ENCODE data around the gene NF2. TPM values are rescaled to one million over a fixed set of nuclear protein-coding genes. Genes with fewer than 3 reads are reported as not detected.

The NF2 gene
- total RNA-seq, 1 experiment from 2014 or later = 50.9 TPM

GRCh38 chr22:29609139-29609538 lies 5.7 kb downstream of the NF2 start:
- H3K23ac ChIP-seq (ENCODE audit: insufficient read length, low read depth, low read length) = no peak overlapping the region
- H4K91ac ChIP-seq (ENCODE audit: insufficient read length, low read depth, low read length) = no peak overlapping the region
- H3K27ac Mint-ChIP-seq = no peak overlapping the region
- H3K27me3 Mint-ChIP-seq (ENCODE audit: low read depth) = no peaks in the 10 kb centered on the region
- H2BK5ac ChIP-seq (ENCODE audit: insufficient read length, low read length) = no peak overlapping the region
- no peak overlapping the region for H2AFZ ChIP-seq (ENCODE audit: low read length)
- TF ChIP-seq CTCF (conservative IDR thresholded peaks at IDR 0.05) = peak; percentile 68
- H3K27me3 ChIP-seq (ENCODE audit: insufficient read depth, low read length) = no peaks in the 10 kb centered on the region
- H3K9me3 Mint-ChIP-seq = no peaks in the 10 kb centered on the region
- no peak overlapping the region for H3K14ac ChIP-seq (ENCODE audit: insufficient read depth, low read length)
- H4K8ac ChIP-seq (replicated peaks; ENCODE audit: insufficient read length, low read depth, low read length) = no peak overlapping the region
- no peak overlapping the region for H2BK20ac ChIP-seq (ENCODE audit: low read depth, low read length, poor library complexity, severe bottlenecking)
- no peak overlapping the region for H3K4me3 Mint-ChIP-seq
- no peak overlapping the region for H2BK15ac ChIP-seq (ENCODE audit: low read depth, low read length)
- H3K18ac ChIP-seq (ENCODE audit: insufficient read length, low read depth, low read length) = no peak overlapping the region
- H3K9me3 ChIP-seq (ENCODE audit: control insufficient read depth, low read depth, low read length) = no peaks in the 10 kb centered on the region
- H4K20me1 ChIP-seq (ENCODE audit: control insufficient read depth, insufficient read depth, insufficient read length) = no peaks in the 10 kb centered on the region
- no peak overlapping the region for H3K4ac ChIP-seq (ENCODE audit: low read depth, low read length)
- H2AK5ac ChIP-seq (ENCODE audit: insufficient read length, low read length) = no peak overlapping the region
- H3K4me2 ChIP-seq (ENCODE audit: insufficient read depth, insufficient read length, low read length) = no peak overlapping the region
- no peaks in the 10 kb centered on the region for H3K79me1 ChIP-seq (ENCODE audit: insufficient read depth, low read depth, low read length, poor library complexity, severe bottlenecking)
- peaks cover 1% of the 10 kb centered on the region for H3K23me2 ChIP-seq (ENCODE audit: insufficient read length, low read depth, low read length, poor library complexity, severe bottlenecking)
- H3K4me1 Mint-ChIP-seq = peaks cover 17 to 23% of the 10 kb centered on the region in 2 experiments
- no peak for DNase-seq
- no peak overlapping the region for H2BK12ac ChIP-seq (ENCODE audit: insufficient read length, low read depth, low read length)
- no peak overlapping the region for H2BK120ac ChIP-seq (ENCODE audit: low read depth, low read length, poor library complexity, severe bottlenecking)
- peaks cover 2% of the 10 kb centered on the region for H3K4me1 ChIP-seq (ENCODE audit: insufficient read depth, low read length)
- H3K56ac ChIP-seq (ENCODE audit: insufficient read length, low read depth, low read length) = no peak overlapping the region
- peaks cover 0 to 5% (median 0%) of the 10 kb centered on the region in 3 experiments; a peak in 4 of 7 replicates for H3K36me3 Mint-ChIP-seq (ENCODE audit: insufficient read depth in 1 of 3, low read depth in 3 of 3)
- H3K27ac ChIP-seq (ENCODE audit: insufficient read length, low read depth, low read length) = no peak overlapping the region
- H3K79me2 ChIP-seq (ENCODE audit: insufficient read depth, low read length) = peaks cover 4% of the 10 kb centered on the region; the same call in 1 of the 2 replicates
- no peak overlapping the region for H4K5ac ChIP-seq (ENCODE audit: insufficient read length, low read depth, low read length)
- no CpG with 5 or more reads among the region's 2 CpGs for WGBS (ENCODE audit: extremely low coverage, insufficient read length, low lambda C conversion rate)
- no peak overlapping the region for H3T11ph ChIP-seq (ENCODE audit: low read length)
- H3K9ac ChIP-seq (ENCODE audit: extremely low read depth, insufficient read length, low read length) = no peak overlapping the region

Data from H9 (cell line).